GM12878 (cell line): ENCODE measurements around the gene TRIOBP. TPM values are rescaled to one million over a fixed set of nuclear protein-coding genes. Genes with fewer than 3 reads are reported as not detected.
A peak's percentile ranks its signal among the peaks of the same experiment; 100 is the strongest.

Source experiments
- ATF3 ChIP-seq: IDR thresholded peaks from 2 replicates; pipeline ENCODE4 v1.6.1; 2011; ENCODE audit warnings: low read depth, mild to moderate bottlenecking, low read length, moderate library complexity, borderline replicate concordance; ENCODE audit errors: extremely low read depth
- CBFB ChIP-seq: IDR thresholded peaks from 2 replicates; pipeline ENCODE4 v1.6.1; 2016; ENCODE audit warnings: antibody characterized with exemption, low read depth
- CREM ChIP-seq: IDR thresholded peaks from 2 replicates; pipeline ENCODE4 v1.6.1; 2014; ENCODE audit warnings: antibody characterized with exemption, low read depth
- CUX1 ChIP-seq: IDR thresholded peaks from 2 replicates; pipeline ENCODE4 v1.6.1; 2012; ENCODE audit warnings: improper control_type of control experiment, low read depth, low read length; ENCODE audit not compliant: insufficient replicate concordance
- E2F4 ChIP-seq: IDR thresholded peaks from 2 replicates; pipeline ENCODE4 v1.6.1; 2012; ENCODE audit warnings: low read depth, low read length, improper control_type of control experiment
- FOXK2 ChIP-seq: fragments of 450-650 bp; IDR thresholded peaks from 2 replicates; pipeline ENCODE4 v1.6.1; 2017; ENCODE audit warnings: mild to moderate bottlenecking, moderate library complexity
- GATAD2B ChIP-seq: fragments of 450-650 bp; conservative IDR thresholded peaks from 2 replicates; pipeline ENCODE4 v1.6.1; 2017; ENCODE audit warnings: low read depth, mild to moderate bottlenecking, moderate library complexity
- HDAC2 ChIP-seq: fragments of 200-600 bp; sonication (generic); IDR thresholded peaks from 2 replicates; pipeline ENCODE4 v1.6.1; 2017
- IKZF1 ChIP-seq: fragments of 450-650 bp; conservative IDR thresholded peaks from 2 replicates; pipeline ENCODE4 v1.6.1; 2017; ENCODE audit warnings: antibody characterized with exemption, mild to moderate bottlenecking
- MEF2A ChIP-seq: IDR thresholded peaks from 2 replicates; pipeline ENCODE4 v1.6.1; 2011; ENCODE audit warnings: low read depth, mild to moderate bottlenecking, low read length, moderate library complexity; ENCODE audit not compliant: insufficient read depth
- MTA3 ChIP-seq: IDR thresholded peaks from 2 replicates; pipeline ENCODE4 v1.6.1; 2012; ENCODE audit warnings: low read length, inconsistent platforms, borderline replicate concordance
- NBN ChIP-seq: fragments of 450-650 bp; IDR thresholded peaks from 2 replicates; pipeline ENCODE4 v1.6.1; 2016
- NFYB ChIP-seq: IDR thresholded peaks from 2 replicates; pipeline ENCODE4 v1.6.1; 2011; ENCODE audit warnings: low read depth, mild to moderate bottlenecking, low read length, improper control_type of control experiment, moderate library complexity; ENCODE audit not compliant: insufficient read depth
- PAX5 ChIP-seq: IDR thresholded peaks from 2 replicates; pipeline ENCODE4 v1.6.1; 2011; ENCODE audit warnings: low read depth, low read length, borderline replicate concordance
- PML ChIP-seq: IDR thresholded peaks from 2 replicates; pipeline ENCODE4 v1.6.1; 2012; ENCODE audit warnings: low read length, inconsistent platforms
- SPI1 ChIP-seq: IDR thresholded peaks from 2 replicates; pipeline ENCODE4 v1.6.1; 2011; ENCODE audit warnings: low read depth, mild to moderate bottlenecking, low read length, moderate library complexity, borderline replicate concordance; ENCODE audit not compliant: insufficient read depth
- SREBF2 ChIP-seq: IDR thresholded peaks from 2 replicates; pipeline ENCODE4 v1.6.1; 2012; ENCODE audit warnings: mild to moderate bottlenecking, low read length
- SRF ChIP-seq, 2 experiments: IDR thresholded peaks; 2 replicates each; pipeline ENCODE4 v1.6.1; 2011; ENCODE audit warnings: low read depth in 2 of 2, low read length in 2 of 2, mild to moderate bottlenecking in 1 of 2, moderate library complexity in 1 of 2
- TARDBP ChIP-seq: IDR thresholded peaks from 2 replicates; pipeline ENCODE4 v1.6.1; 2016; ENCODE audit warnings: borderline replicate concordance
- TCF7 ChIP-seq: IDR thresholded peaks from 2 replicates; pipeline ENCODE4 v1.6.1; 2014; ENCODE audit warnings: antibody characterized with exemption, borderline replicate concordance
- ZNF592 ChIP-seq: fragments of 450-650 bp; IDR thresholded peaks from 2 replicates; pipeline ENCODE4 v1.6.1; 2017; ENCODE audit warnings: mild to moderate bottlenecking, moderate library complexity
- polyA plus RNA-seq, 11 experiments: library from polyadenylated mRNA; depleted of rRNA in 4 of 11; unstranded in 6 of 11; stranded (reverse) in 5 of 11; fragments of >200 nt; fragmentation: Nextera tagmentation in 4 of 11; fragmentation: Illumina TruSeq in 1 of 11; extraction: Ambion mirVana in 4 of 11; extraction: Trizol in 1 of 11; gene quantifications; 1 replicate in 1 of 11; 2 replicates in 10 of 11; pipeline versions ENCODE4 v1.2.1 to v1.2.3, GENCODE V29; 2011 to 2016; ENCODE audit warnings: inconsistent platforms in 2 of 11, missing spikeins in 2 of 11, low read depth in 1 of 11
- total RNA-seq, 4 experiments: library from RNA; depleted of rRNA in 3 of 4; stranded (reverse); fragments of >200 nt in 3 of 4; fragmentation: Illumina TruSeq in 1 of 4; extraction: Trizol in 1 of 4; gene quantifications; 2 replicates each; pipeline versions ENCODE4 v1.2.1 to v1.2.3, GENCODE V29; 2013 to 2021

Gene TRIOBP
- total and polyA plus RNA-seq, 10 of the 15 experiments (the other 5 are each of a cell fraction or from before 2014, with no cell fraction given): 0.21 to 23.6 (median 11.9) TPM

- TF ChIP-seq ZNF592 (peak; percentile 44; the same call in 1 of the 2 replicates), NFYB (no peak), ATF3 (no peak), CBFB (no peak), PAX5 (no peak), GATAD2B (peak; percentile 63), TARDBP (no peak), MTA3 (no peak), IKZF1 (0 out of 2 replicates have a peak, but pooled peaks have one; percentile 18), PML (no peak), SRF (IDR thresholded peaks at IDR 0.05; ENCODE audit: low read depth in 2 of 2, low read length in 2 of 2) (no peak), TCF7 (no peak), FOXK2 (no peak), E2F4 (no peak), CUX1 (no peak), NBN (no peak), MEF2A (no peak), HDAC2 (no peak), SPI1 (no peak), SREBF2 (no peak), CREM (no peak)
Observed at GRCh38 chr22:37817705-37818408, 121.0 kb downstream of the TRIOBP start (continued).
